H9 (cell line): ENCODE results near the gene SERPINA3. TPM values are rescaled to one million over a fixed set of nuclear protein-coding genes. Genes with fewer than 3 reads are reported as not detected.

ENCODE experiments used
- DNase-seq: peaks from one replicate; pipeline ENCODE4 v3.0.0-alpha.2; 2017
- H2AFZ ChIP-seq: one replicate; pipeline ENCODE4 v1.6.1; 2013; ENCODE audit warnings: mild to moderate bottlenecking, low read length, control low read depth, moderate library complexity
- H2AK5ac ChIP-seq: 2 replicates; pipeline ENCODE4 v1.6.1; 2013; ENCODE audit warnings: low read length, control low read depth, mixed read lengths; ENCODE audit not compliant: insufficient read length
- H2BK120ac ChIP-seq: one replicate; pipeline ENCODE4 v1.6.1; 2013; ENCODE audit warnings: low read depth, mild to moderate bottlenecking, low read length, control low read depth, inconsistent platforms; ENCODE audit not compliant: poor library complexity, severe bottlenecking
- H2BK12ac ChIP-seq: 2 replicates; pipeline ENCODE4 v1.6.1; 2013; ENCODE audit warnings: low read length, control low read depth, mixed read lengths, low read depth; ENCODE audit not compliant: insufficient read length
- H2BK15ac ChIP-seq: 2 replicates; pipeline ENCODE4 v1.6.1; 2013; ENCODE audit warnings: low read depth, low read length, control low read depth
- H2BK20ac ChIP-seq: one replicate; pipeline ENCODE4 v1.6.1; 2013; ENCODE audit warnings: low read depth, mild to moderate bottlenecking, low read length, control low read depth, inconsistent platforms; ENCODE audit not compliant: poor library complexity, severe bottlenecking
- H2BK5ac ChIP-seq: 2 replicates; pipeline ENCODE4 v1.6.1; 2013; ENCODE audit warnings: low read length, control low read depth, mixed read lengths; ENCODE audit not compliant: insufficient read length
- H3K14ac ChIP-seq: 2 replicates; pipeline ENCODE4 v1.6.1; 2013; ENCODE audit warnings: low read length, control low read depth; ENCODE audit not compliant: insufficient read depth
- H3K18ac ChIP-seq: 2 replicates; pipeline ENCODE4 v1.6.1; 2013; ENCODE audit warnings: low read depth, mild to moderate bottlenecking, mixed read lengths, low read length, control low read depth; ENCODE audit not compliant: insufficient read length
- H3K23ac ChIP-seq: 2 replicates; pipeline ENCODE4 v1.6.1; 2013; ENCODE audit warnings: low read length, control low read depth, mixed read lengths, low read depth; ENCODE audit not compliant: insufficient read length
- H3K23me2 ChIP-seq: 2 replicates; pipeline ENCODE4 v1.6.1; 2013; ENCODE audit warnings: low read depth, mild to moderate bottlenecking, mixed read lengths, low read length, control low read depth; ENCODE audit not compliant: insufficient read length, poor library complexity, severe bottlenecking
- H3K27ac ChIP-seq: 2 replicates; pipeline ENCODE4 v1.5.1; 2013; ENCODE audit warnings: low read length, control low read depth, mixed read lengths, low read depth; ENCODE audit not compliant: insufficient read length
- H3K27me3 ChIP-seq: 2 replicates; pipeline ENCODE4 v1.6.1; 2013; ENCODE audit warnings: low read length, control low read depth, inconsistent platforms; ENCODE audit not compliant: insufficient read depth
- H3K4ac ChIP-seq: 2 replicates; pipeline ENCODE4 v1.6.1; 2013; ENCODE audit warnings: low read depth, mild to moderate bottlenecking, control low read depth, inconsistent platforms, low read length, moderate library complexity
- H3K4me1 ChIP-seq: 2 replicates; pipeline ENCODE4 v1.6.1; 2013; ENCODE audit warnings: low read length, control low read depth, inconsistent platforms; ENCODE audit not compliant: insufficient read depth
- H3K4me2 ChIP-seq: 2 replicates; pipeline ENCODE4 v1.6.1; 2013; ENCODE audit warnings: low read length, control low read depth, mixed read lengths; ENCODE audit not compliant: insufficient read length, insufficient read depth
- H3K56ac ChIP-seq: 2 replicates; pipeline ENCODE4 v1.6.1; 2013; ENCODE audit warnings: low read depth, mild to moderate bottlenecking, mixed read lengths, low read length, control low read depth; ENCODE audit not compliant: insufficient read length
- H3K79me1 ChIP-seq: 2 replicates; pipeline ENCODE4 v1.6.1; 2013; ENCODE audit warnings: low read depth, mild to moderate bottlenecking, moderate library complexity, low read length, control low read depth, inconsistent platforms; ENCODE audit not compliant: insufficient read depth, poor library complexity, severe bottlenecking
- H3K79me2 ChIP-seq: 2 replicates; pipeline ENCODE4 v1.6.1; 2013; ENCODE audit warnings: low read length, control low read depth, inconsistent platforms; ENCODE audit not compliant: insufficient read depth
- H3K9ac ChIP-seq: 2 replicates; pipeline ENCODE4 v1.6.1; 2013; ENCODE audit warnings: low read length, control low read depth, mixed read lengths; ENCODE audit not compliant: insufficient read length; ENCODE audit errors: extremely low read depth
- H3K9me3 ChIP-seq: one replicate; pipeline ENCODE4 v1.6.1; 2013; ENCODE audit warnings: low read depth, low read length, inconsistent platforms; ENCODE audit not compliant: control insufficient read depth
- H3T11ph ChIP-seq: one replicate; pipeline ENCODE4 v1.6.1; 2013; ENCODE audit warnings: mild to moderate bottlenecking, low read length, control low read depth, inconsistent platforms
- H4K20me1 ChIP-seq: one replicate; pipeline ENCODE4 v1.6.1; 2013; ENCODE audit not compliant: control insufficient read depth, insufficient read length, insufficient read depth
- H4K5ac ChIP-seq: 2 replicates; pipeline ENCODE4 v1.6.1; 2013; ENCODE audit warnings: low read depth, mild to moderate bottlenecking, mixed read lengths, low read length, control low read depth; ENCODE audit not compliant: insufficient read length
- H4K8ac ChIP-seq: replicated peaks from 2 replicates; pipeline ENCODE4 v1.6.1; 2013; ENCODE audit warnings: low read length, control low read depth, mixed read lengths, low read depth; ENCODE audit not compliant: insufficient read length
- H4K91ac ChIP-seq: 2 replicates; pipeline ENCODE4 v1.6.1; 2013; ENCODE audit warnings: low read depth, mild to moderate bottlenecking, moderate library complexity, mixed read lengths, low read length, control low read depth; ENCODE audit not compliant: insufficient read length
- H3K27ac Mint-ChIP-seq, 3 experiments: 2 replicates in 2 of 3; 3 replicates in 1 of 3; pipeline ENCODE4 v1.8.0; 2020 to 2021; ENCODE audit warnings: mixed read lengths in 3 of 3, mild to moderate bottlenecking in 1 of 3, moderate library complexity in 1 of 3
- H3K27me3 Mint-ChIP-seq: 2 replicates; pipeline ENCODE4 v1.8.0; 2021; ENCODE audit warnings: low read depth, mild to moderate bottlenecking, moderate library complexity, mixed read lengths
- H3K36me3 Mint-ChIP-seq, 3 experiments: 2 replicates in 2 of 3; 3 replicates in 1 of 3; pipeline ENCODE4 v1.8.0; 2020 to 2021; ENCODE audit warnings: low read depth in 3 of 3, mixed read lengths in 3 of 3; ENCODE audit not compliant: insufficient read depth in 1 of 3
- H3K4me1 Mint-ChIP-seq, 2 experiments: 2 replicates each; pipeline ENCODE4 v1.8.0; 2020; ENCODE audit warnings: mixed read lengths in 2 of 2
- H3K4me3 Mint-ChIP-seq, 2 experiments: 2 replicates in 1 of 2; 3 replicates in 1 of 2; pipeline ENCODE4 v1.8.0; 2020 to 2021; ENCODE audit warnings: mild to moderate bottlenecking in 2 of 2, mixed read lengths in 2 of 2, moderate library complexity in 1 of 2
- H3K9me3 Mint-ChIP-seq, 2 experiments: 2 replicates in 1 of 2; 3 replicates in 1 of 2; pipeline ENCODE4 v1.8.0; 2020; ENCODE audit warnings: mild to moderate bottlenecking in 2 of 2, mixed read lengths in 2 of 2, moderate library complexity in 1 of 2
- WGBS: extraction: QIAGEN DNeasy Blood & Tissue Kit; methylation state at CpG from one replicate; pipeline ENCODE4 v1.1.7; 2013; ENCODE audit warnings: missing lambda C conversion rate, low lambda C conversion rate, mixed read lengths; ENCODE audit not compliant: insufficient read length; ENCODE audit errors: extremely low coverage; 5-methylcytosine and 5-hydroxymethylcytosine counted together
- total RNA-seq: library from RNA; stranded (reverse); gene quantifications from 2 replicates; pipeline ENCODE4 v1.2.1, GENCODE V29; 2021
- TF ChIP-seq, protein P1 (sequence below): fragments of 200-600 bp; sonication (generic); conservative IDR thresholded peaks from 3 replicates; pipeline ENCODE4 v1.8.0; 2021; ENCODE audit warnings: antibody characterized with exemption, mild to moderate bottlenecking

SERPINA3 gene
- total RNA-seq, 1 experiment from 2014 or later: not detected

DNA sequence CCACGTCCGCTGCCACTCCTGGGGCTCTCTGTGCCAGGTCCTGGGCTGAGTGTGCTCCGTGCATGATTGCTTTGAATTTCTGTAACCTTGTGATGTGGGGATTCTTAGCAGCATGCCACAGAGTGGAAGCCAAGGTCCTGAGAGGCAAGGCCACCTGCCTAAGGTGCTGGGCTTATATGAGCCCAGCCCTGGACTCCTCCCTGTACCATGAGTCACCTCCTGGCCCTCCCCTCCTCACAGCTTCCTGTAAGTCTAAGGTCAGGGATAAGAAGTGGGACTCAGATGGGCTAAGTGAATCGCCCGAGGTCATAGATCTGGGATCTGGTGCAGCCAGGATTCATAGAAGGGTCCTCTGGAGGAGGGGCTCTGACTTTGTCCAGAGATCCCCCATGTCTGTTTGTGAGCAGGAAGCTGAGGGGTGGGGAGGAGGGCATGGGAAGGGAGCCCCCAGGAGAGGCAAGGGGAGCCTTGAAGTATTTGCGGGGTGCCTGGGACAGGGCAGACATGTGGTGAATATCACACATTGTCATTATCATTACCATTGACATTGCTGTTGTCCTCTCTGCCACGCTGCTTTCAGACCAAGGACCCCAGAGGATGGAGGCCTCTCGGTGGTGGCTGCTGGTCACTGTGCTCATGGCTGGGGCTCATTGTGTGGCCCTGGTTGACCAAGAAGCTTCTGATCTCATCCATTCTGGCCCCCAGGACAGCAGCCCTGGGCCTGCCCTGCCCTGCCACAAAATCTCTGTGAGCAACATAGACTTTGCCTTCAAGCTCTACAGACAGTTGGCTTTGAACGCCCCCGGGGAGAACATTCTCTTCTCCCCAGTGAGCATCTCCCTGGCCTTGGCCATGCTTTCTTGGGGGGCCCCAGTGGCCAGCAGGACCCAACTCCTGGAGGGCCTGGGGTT lies 28.8 kb downstream of the SERPINA3 start:
- Histone ChIP-seq H3K79me1 (no peaks in the 10 kb centered on the region), H3K4me1 (no peaks in the 10 kb centered on the region), H3K14ac (no peak overlapping the region), H3K56ac (no peak overlapping the region), H2AK5ac (no peak overlapping the region), H2BK120ac (no peak overlapping the region), H4K20me1 (no peaks in the 10 kb centered on the region), H4K8ac (no peak overlapping the region), H2BK5ac (no peak overlapping the region), H2AFZ (no peak overlapping the region), H3T11ph (no peak overlapping the region), H3K27me3 (no peaks in the 10 kb centered on the region), H2BK12ac (no peak overlapping the region), H3K4ac (no peak overlapping the region), H4K5ac (no peak overlapping the region), H3K79me2 (no peaks in the 10 kb centered on the region), H4K91ac (no peak overlapping the region), H3K9me3 (no peaks in the 10 kb centered on the region), H3K27ac (no peak overlapping the region), H3K18ac (peak overlapping the region; percentile 31), H3K9ac (no peak overlapping the region), H3K4me2 (no peak overlapping the region), H3K23me2 (no peaks in the 10 kb centered on the region), H2BK15ac (no peak overlapping the region), H2BK20ac (no peak overlapping the region), H3K23ac (no peak overlapping the region)
- Mint-ChIP-seq H3K9me3 (no peaks in the 10 kb centered on the region; a peak in 1 of 5 replicates), H3K36me3 (no peaks in the 10 kb centered on the region), H3K27ac (no peak overlapping the region), H3K4me1 (peaks cover 3% of the 10 kb centered on the region in 2 experiments; a peak in 2 of 4 replicates), H3K4me3 (no peak overlapping the region), H3K27me3 (peaks cover 4% of the 10 kb centered on the region)
- no peak for DNase-seq
- TF ChIP-seq, protein P1, sequence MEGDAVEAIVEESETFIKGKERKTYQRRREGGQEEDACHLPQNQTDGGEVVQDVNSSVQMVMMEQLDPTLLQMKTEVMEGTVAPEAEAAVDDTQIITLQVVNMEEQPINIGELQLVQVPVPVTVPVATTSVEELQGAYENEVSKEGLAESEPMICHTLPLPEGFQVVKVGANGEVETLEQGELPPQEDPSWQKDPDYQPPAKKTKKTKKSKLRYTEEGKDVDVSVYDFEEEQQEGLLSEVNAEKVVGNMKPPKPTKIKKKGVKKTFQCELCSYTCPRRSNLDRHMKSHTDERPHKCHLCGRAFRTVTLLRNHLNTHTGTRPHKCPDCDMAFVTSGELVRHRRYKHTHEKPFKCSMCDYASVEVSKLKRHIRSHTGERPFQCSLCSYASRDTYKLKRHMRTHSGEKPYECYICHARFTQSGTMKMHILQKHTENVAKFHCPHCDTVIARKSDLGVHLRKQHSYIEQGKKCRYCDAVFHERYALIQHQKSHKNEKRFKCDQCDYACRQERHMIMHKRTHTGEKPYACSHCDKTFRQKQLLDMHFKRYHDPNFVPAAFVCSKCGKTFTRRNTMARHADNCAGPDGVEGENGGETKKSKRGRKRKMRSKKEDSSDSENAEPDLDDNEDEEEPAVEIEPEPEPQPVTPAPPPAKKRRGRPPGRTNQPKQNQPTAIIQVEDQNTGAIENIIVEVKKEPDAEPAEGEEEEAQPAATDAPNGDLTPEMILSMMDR: no peak
- WGBS: no CpG with 5 or more reads among the region's 10 CpGs
